Measurements from ENCODE around the gene ALKBH5.

GRCh38 chr17:18148586-18148985, 35.0 kb upstream of the ALKBH5 start:
- TF ChIP-seq EZH2 (IDR thresholded peaks at IDR 0.05; ENCODE audit: borderline replicate concordance, low read length), result no peak
- no peak for TF ChIP-seq CTCF (IDR thresholded peaks at IDR 0.05; ENCODE audit: low read length)

All from OCI-LY1 (cell line).